CD14-positive monocyte (primary cell): Measurements from ENCODE around the gene ZNF280D. TPM values are rescaled to one million over a fixed set of nuclear protein-coding genes. Genes with fewer than 3 reads are reported as not detected.

ENCODE experiments used
- DNase-seq, 3 donors: peaks; one replicate each; pipeline ENCODE4 v3.0.0-alpha.2; 2011 to 2022
- H2AFZ ChIP-seq: 2 replicates; pipeline ENCODE4 v1.6.0; 2012; ENCODE audit warnings: mild to moderate bottlenecking, low read depth, low read length, inconsistent platforms; ENCODE audit not compliant: insufficient read depth, poor library complexity, severe bottlenecking
- H3K27ac ChIP-seq, 2 donors: 1 replicate in 1 of 2; 2 replicates in 1 of 2; pipeline ENCODE4 v1.5.1; 2012 to 2013; ENCODE audit warnings: low read length in 2 of 2, control low read depth in 1 of 2, inconsistent platforms in 1 of 2, low read depth in 1 of 2, mild to moderate bottlenecking in 1 of 2
- H3K27me3 ChIP-seq, 2 donors: one replicate each; pipeline versions ENCODE4 v1.6.0 to v1.6.1; 2011 to 2013; ENCODE audit warnings: low read length in 2 of 2; ENCODE audit not compliant: control insufficient read depth in 2 of 2, insufficient read depth in 2 of 2
- H3K36me3 ChIP-seq, 2 donors: replicated peaks in 1 of 2; 1 replicate in 1 of 2; 2 replicates in 1 of 2; pipeline versions ENCODE4 v1.5.1 to v1.6.1; 2012 to 2013; ENCODE audit warnings: low read length in 2 of 2, control low read depth in 1 of 2, inconsistent platforms in 1 of 2, mild to moderate bottlenecking in 1 of 2; ENCODE audit not compliant: insufficient read depth in 2 of 2, control insufficient read depth in 1 of 2
- H3K4me1 ChIP-seq, 2 donors: 1 replicate in 1 of 2; 2 replicates in 1 of 2; pipeline versions ENCODE4 v1.5.1 to v1.6.1; 2012 to 2013; ENCODE audit warnings: low read length in 2 of 2, control low read depth in 1 of 2, inconsistent platforms in 1 of 2, mild to moderate bottlenecking in 1 of 2, moderate library complexity in 1 of 2; ENCODE audit not compliant: insufficient read depth in 2 of 2, control insufficient read depth in 1 of 2
- H3K4me2 ChIP-seq: replicated peaks from 2 replicates; pipeline ENCODE3; 2012; ENCODE audit warnings: low read length, moderate library complexity, mild to moderate bottlenecking; ENCODE audit not compliant: poor library complexity, severe bottlenecking; ENCODE audit errors: extremely low read depth
- H3K4me3 ChIP-seq, 3 experiments: fragments of 200-600 bp in 1 of 3; sonication (generic) in 1 of 3; replicated peaks in 1 of 3; 1 replicate in 2 of 3; 2 replicates in 1 of 3; pipeline ENCODE4 v1.5.1; 2011 to 2013; ENCODE audit warnings: low read length in 3 of 3, mild to moderate bottlenecking in 3 of 3, control low read depth in 2 of 3, low read depth in 2 of 3, inconsistent platforms in 1 of 3, moderate library complexity in 1 of 3
- H3K79me2 ChIP-seq: 2 replicates; pipeline ENCODE4 v1.6.0; 2012; ENCODE audit warnings: mild to moderate bottlenecking, control low read depth, inconsistent platforms, low read length, moderate library complexity; ENCODE audit not compliant: insufficient read depth
- H3K9ac ChIP-seq: 2 replicates; pipeline ENCODE4 v1.6.0; 2017; ENCODE audit warnings: low read length, mild to moderate bottlenecking; ENCODE audit not compliant: insufficient read depth, poor library complexity, severe bottlenecking
- H3K9me3 ChIP-seq, 2 donors: replicated peaks in 1 of 2; 1 replicate in 1 of 2; 2 replicates in 1 of 2; pipeline versions ENCODE4 v1.5.1 to v1.6.1; 2012 to 2013; ENCODE audit warnings: low read length in 2 of 2, control low read depth in 1 of 2; ENCODE audit not compliant: control insufficient read depth in 1 of 2, insufficient read depth in 1 of 2
- H4K20me1 ChIP-seq: 2 replicates; pipeline ENCODE4 v1.6.0; 2012; ENCODE audit warnings: mild to moderate bottlenecking, low read length, control low read depth, moderate library complexity; ENCODE audit not compliant: insufficient read depth
- H3K27ac Mint-ChIP-seq, 7 donors: one replicate each; pipeline ENCODE4 v1.8.0; 2020; ENCODE audit warnings: mild to moderate bottlenecking in 7 of 7, mixed read lengths in 7 of 7, moderate library complexity in 6 of 7, inconsistent platforms in 2 of 7
- H3K27me3 Mint-ChIP-seq, 3 donors: one replicate each; pipeline ENCODE4 v1.8.0; 2021 to 2022; ENCODE audit warnings: low read depth in 3 of 3, mild to moderate bottlenecking in 3 of 3, mixed read lengths in 3 of 3, moderate library complexity in 3 of 3, inconsistent platforms in 1 of 3
- H3K36me3 Mint-ChIP-seq, 2 donors: one replicate each; pipeline ENCODE4 v1.8.0; 2020; ENCODE audit warnings: mixed read lengths in 2 of 2, inconsistent platforms in 1 of 2, mild to moderate bottlenecking in 1 of 2
- H3K4me1 Mint-ChIP-seq: one replicate; pipeline ENCODE4 v1.8.0; 2020; ENCODE audit warnings: mild to moderate bottlenecking, mixed read lengths
- H3K4me3 Mint-ChIP-seq, 2 donors: one replicate each; pipeline ENCODE4 v1.8.0; 2020; ENCODE audit warnings: mild to moderate bottlenecking in 2 of 2, mixed read lengths in 2 of 2, moderate library complexity in 1 of 2
- H3K9me3 Mint-ChIP-seq, 7 donors: one replicate each; pipeline ENCODE4 v1.8.0; 2020 to 2022; ENCODE audit warnings: mixed read lengths in 7 of 7, mild to moderate bottlenecking in 6 of 7, moderate library complexity in 6 of 7, inconsistent platforms in 2 of 7
- CTCF ChIP-seq: fragments of 200-600 bp; IDR thresholded peaks from one replicate; pipeline ENCODE4 v1.8.0; 2022; ENCODE audit warnings: antibody characterized with exemption, mild to moderate bottlenecking
- WGBS: methylation state at CpG from one replicate; pipeline ENCODE4 v1.1.5; 2013; ENCODE audit warnings: missing lambda C conversion rate; ENCODE audit not compliant: insufficient coverage; 5-methylcytosine and 5-hydroxymethylcytosine counted together
- intact Hi-C, 2 donors: fragments of 100-400 bp; cut with micrococcal nuclease; formaldehyde crosslinking; loops; one replicate each; pipeline versions ENCODE4 v1.15.0 to v1.15.1; 2023
- polyA plus RNA-seq, 3 donors: library from polyadenylated mRNA; depleted of rRNA in 1 of 3; unstranded in 2 of 3; stranded (reverse) in 1 of 3; fragments of 300-500 nt in 2 of 3; fragments of >200 nt in 1 of 3; fragmentation: Illumina TruSeq in 2 of 3; gene quantifications; 1 replicate in 2 of 3; 2 replicates in 1 of 3; pipeline ENCODE4 v1.2.3, GENCODE V29; 2012 to 2021

Gene ZNF280D
- polyA plus RNA-seq, 3 donors, result 5.1 to 14.2 (median 8.0) TPM

GRCh38 chr15:56758770-56759449 is 25.6 kb upstream of the ZNF280D start:
- no peak for TF ChIP-seq CTCF
- H2AFZ ChIP-seq, result no peak overlapping the region
- no peak overlapping the region for H3K9ac ChIP-seq
- no peaks in the 10 kb centered on the region for H3K79me2 ChIP-seq
- no peaks in the 10 kb centered on the region for H3K27me3 ChIP-seq
- H3K4me3 ChIP-seq, result no peak overlapping the region
- peak overlapping the region; percentile 21 for H3K4me2 ChIP-seq
- no peak overlapping the region for H3K27ac ChIP-seq
- 100% methylated on average over 1 of the region's 2 CpGs for WGBS
- DNase-seq, result no peak
- no peaks in the 10 kb centered on the region for H3K9me3 ChIP-seq
- peaks cover 33% of the 10 kb centered on the region for H3K4me1 Mint-ChIP-seq
- no peaks in the 10 kb centered on the region for H3K36me3 ChIP-seq
- no peaks in the 10 kb centered on the region for H4K20me1 ChIP-seq
- peaks cover 30 to 34% of the 10 kb centered on the region in 2 donors for H3K4me1 ChIP-seq
- H3K27me3 Mint-ChIP-seq, result peaks cover 0 to 2% (median 1%) of the 10 kb centered on the region in 3 donors
- peaks cover 0 to 2% (median 0%) of the 10 kb centered on the region in 7 donors for H3K9me3 Mint-ChIP-seq
- no peaks in the 10 kb centered on the region for H3K36me3 Mint-ChIP-seq
- intact Hi-C loops, result no loop called here
- H3K4me3 Mint-ChIP-seq, result no peak overlapping the region
- peak overlapping the region in 3 of 7 donors; percentile 27 to 76 (median 31) for H3K27ac Mint-ChIP-seq

- WGBS, result 10% methylated on average over 2 of the region's 3 CpGs
- peaks cover 0 to 2% (median 0%) of the 10 kb centered on the region in 7 donors for H3K9me3 Mint-ChIP-seq
- no peak overlapping the region for H3K4me2 ChIP-seq
- peaks cover 26% of the 10 kb centered on the region in 2 donors for H3K4me1 ChIP-seq
- DNase-seq, result peak; percentile 10 to 25 (median 22)
- no peaks in the 10 kb centered on the region for H4K20me1 ChIP-seq
- H3K27me3 Mint-ChIP-seq, result peaks cover 0 to 2% (median 1%) of the 10 kb centered on the region in 3 donors
- peak overlapping the region in 1 of 2 donors; percentile 10 for H3K27ac ChIP-seq
- H3K36me3 Mint-ChIP-seq, result no peaks in the 10 kb centered on the region
- no peak overlapping the region for H3K9ac ChIP-seq
- H3K4me3 Mint-ChIP-seq, result no peak overlapping the region
- no peak for TF ChIP-seq CTCF
- no peaks in the 10 kb centered on the region for H3K36me3 ChIP-seq
- no peaks in the 10 kb centered on the region for H3K9me3 ChIP-seq
- H3K27me3 ChIP-seq, result no peaks in the 10 kb centered on the region
- peak overlapping the region in 1 of 7 donors; percentile 33 for H3K27ac Mint-ChIP-seq
- intact Hi-C loops, result no loop called here
- H3K4me1 Mint-ChIP-seq, result peaks cover 27% of the 10 kb centered on the region
- H2AFZ ChIP-seq, result peak overlapping the region; percentile 33
- H3K79me2 ChIP-seq, result no peaks in the 10 kb centered on the region
- no peak overlapping the region for H3K4me3 ChIP-seq
These were observed 24.6 kb upstream of the ZNF280D start for GRCh38 chr15:56757875-56758274.
